ENCODE data around the gene PSMD2. TPM values are rescaled to one million over a fixed set of nuclear protein-coding genes. Genes with fewer than 3 reads are reported as not detected.

The PSMD2 gene
- total and polyA plus RNA-seq, 11 donors = 82.3 to 443 (median 232) TPM

DNA sequence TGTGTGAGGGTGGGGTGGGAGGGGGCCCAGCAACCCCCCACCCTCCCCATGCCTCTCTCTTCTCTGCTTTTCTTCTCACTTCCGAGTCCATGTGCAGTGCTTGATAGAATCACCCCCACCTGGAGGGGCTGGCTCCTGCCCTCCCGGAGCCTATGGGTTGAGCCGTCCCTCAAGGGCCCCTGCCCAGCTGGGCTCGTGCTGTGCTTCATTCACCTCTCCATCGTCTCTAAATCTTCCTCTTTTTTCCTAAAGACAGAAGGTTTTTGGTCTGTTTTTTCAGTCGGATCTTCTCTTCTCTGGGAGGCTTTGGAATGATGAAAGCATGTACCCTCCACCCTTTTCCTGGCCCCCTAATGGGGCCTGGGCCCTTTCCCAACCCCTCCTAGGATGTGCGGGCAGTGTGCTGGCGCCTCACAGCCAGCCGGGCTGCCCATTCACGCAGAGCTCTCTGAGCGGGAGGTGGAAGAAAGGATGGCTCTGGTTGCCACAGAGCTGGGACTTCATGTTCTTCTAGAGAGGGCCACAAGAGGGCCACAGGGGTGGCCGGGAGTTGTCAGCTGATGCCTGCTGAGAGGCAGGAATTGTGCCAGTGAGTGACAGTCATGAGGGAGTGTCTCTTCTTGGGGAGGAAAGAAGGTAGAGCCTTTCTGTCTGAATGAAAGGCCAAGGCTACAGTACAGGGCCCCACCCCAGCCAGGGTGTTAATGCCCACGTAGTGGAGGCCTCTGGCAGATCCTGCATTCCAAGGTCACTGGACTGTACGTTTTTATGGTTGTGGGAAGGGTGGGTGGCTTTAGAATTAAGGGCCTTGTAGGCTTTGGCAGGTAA lies 46.5 kb downstream of the PSMD2 start:
- ATAC-seq (peak; percentile 70 to 87 (median 78)), DNase-seq (peak in 4 of 5 donors; percentile 61 to 81 (median 70))
- Histone ChIP-seq H3K36me3 (peaks cover 0 to 48% (median 45%) of the 10 kb centered on the region in 9 donors), H3K9me3 (no peaks in the 10 kb centered on the region), H3K27me3 (no peaks in the 10 kb centered on the region), H3K4me3 (no peak overlapping the region), H3K27ac (peak overlapping the region in 4 of 12 donors; percentile 43 to 55 (median 50)), H3K4me1 (peaks cover 0 to 17% (median 8%) of the 10 kb centered on the region in 12 donors)
- TF ChIP-seq POLR2A (IDR thresholded peaks at IDR 0.05) = no peak
- peak; percentile 14 to 58 (median 34) for TF ChIP-seq CTCF (IDR thresholded peaks at IDR 0.05)
- intact Hi-C loops (cut with DNase I) = loop anchor here in 1 of 10 donors (5.0 kb wide), 1 partner anchor 43 kb away; no protein-coding TSS in a partner anchor
- WGBS, 4 donors = 44 to 55% (median 49%) methylated on average over 13 to 14 of the region's 14 CpGs

- ATAC-seq (no peak), DNase-seq (no peak)
- 91 to 93% (median 92%) methylated on average over 20 of the region's 20 CpGs for WGBS, 4 donors
- Histone ChIP-seq H3K9me3 (no peaks in the 10 kb centered on the region), H3K4me3 (no peak overlapping the region), H3K36me3 (peaks cover 0 to 47% (median 41%) of the 10 kb centered on the region in 9 donors), H3K27ac (no peak overlapping the region), H3K4me1 (peaks cover 0 to 11% (median 8%) of the 10 kb centered on the region in 12 donors), H3K27me3 (no peaks in the 10 kb centered on the region)
- intact Hi-C loops (cut with DNase I) = loop anchor here in 1 of 10 donors (5.0 kb wide), 1 partner anchor 44 kb away; no protein-coding TSS in a partner anchor
- no peak for TF ChIP-seq POLR2A (IDR thresholded peaks at IDR 0.05)
Measured at GRCh38 chr3:184346480-184347190, 47.6 kb downstream of the PSMD2 start.

- DNase-seq (no peak), ATAC-seq (no peak)
- intact Hi-C loops (cut with DNase I) = loop anchor here in 1 of 10 donors (5.0 kb wide), 1 partner anchor 45 kb away; no protein-coding TSS in a partner anchor
- Histone ChIP-seq H3K4me1 (peaks cover 0 to 11% (median 8%) of the 10 kb centered on the region in 12 donors), H3K4me3 (no peak overlapping the region), H3K9me3 (no peaks in the 10 kb centered on the region), H3K27me3 (no peaks in the 10 kb centered on the region), H3K27ac (no peak overlapping the region), H3K36me3 (peaks cover 0 to 38% (median 33%) of the 10 kb centered on the region in 9 donors)
- TF ChIP-seq POLR2A (IDR thresholded peaks at IDR 0.05) = no peak
- TF ChIP-seq CTCF (IDR thresholded peaks at IDR 0.05) = no peak
- 68 to 83% (median 77%) methylated on average over 10 to 12 of the region's 12 CpGs for WGBS, 4 donors
Measured at GRCh38 chr3:184347321-184348056, 48.4 kb downstream of the PSMD2 start.

- H3K4me3 ChIP-seq = no peak overlapping the region
- ATAC-seq = no peak
Measured at GRCh38 chr3:184348057-184348382, 49.0 kb downstream of the PSMD2 start.

More at GRCh38 chr3:184348057-184348382, 49.0 kb downstream of the PSMD2 start:
- Histone ChIP-seq H3K27ac (no peak overlapping the region), H3K9me3 (no peaks in the 10 kb centered on the region), H3K4me1 (peaks cover 0 to 11% (median 8%) of the 10 kb centered on the region in 12 donors), H3K27me3 (no peaks in the 10 kb centered on the region), H3K36me3 (peaks cover 0 to 33% (median 29%) of the 10 kb centered on the region in 9 donors)
- intact Hi-C loops (cut with DNase I) = loop anchor here in 1 of 10 donors (5.0 kb wide), 1 partner anchor 46 kb away; no protein-coding TSS in a partner anchor
- WGBS, 4 donors = 91 to 96% (median 92%) methylated on average over 4 of the region's 4 CpGs
- no peak for DNase-seq
- TF ChIP-seq CTCF (IDR thresholded peaks at IDR 0.05) (no peak), POLR2A (IDR thresholded peaks at IDR 0.05) (no peak)

Data from heart left ventricle (tissue), 16 donors.